Body of pancreas (tissue), 4 donors: ENCODE results near the gene MACROH2A1. TPM values are rescaled to one million over a fixed set of nuclear protein-coding genes. Genes with fewer than 3 reads are reported as not detected.

Source experiments
- ATAC-seq: fragments of 150-250 bp; one replicate; pipeline ENCODE4 v1.9.1; 2016
- DNase-seq, 4 donors: peaks; one replicate each; pipeline ENCODE4 v3.0.0-alpha.2; 2019
- H3K27ac ChIP-seq, 4 donors: fragments of 200-600 bp; sonication (generic); 1 replicate in 3 of 4; 2 replicates in 1 of 4; pipeline versions ENCODE4 v1.5.1 to v1.6.1; 2016 to 2019; ENCODE audit warnings: mild to moderate bottlenecking in 1 of 4, mixed read lengths in 1 of 4, moderate library complexity in 1 of 4
- H3K27me3 ChIP-seq, 2 donors: fragments of 200-600 bp; sonication (generic); one replicate each; pipeline ENCODE4 v1.6.0; 2016; ENCODE audit warnings: mild to moderate bottlenecking in 1 of 2
- H3K36me3 ChIP-seq, 2 donors: fragments of 200-600 bp; sonication (generic); replicated peaks in 1 of 2; 2 replicates each; pipeline ENCODE4 v1.5.1; 2016; ENCODE audit warnings: low read depth in 2 of 2; ENCODE audit not compliant: insufficient read depth in 1 of 2
- H3K4me1 ChIP-seq: fragments of 200-600 bp; sonication (generic); one replicate; pipeline ENCODE4 v1.6.0; 2016
- H3K4me3 ChIP-seq, 2 donors: fragments of 200-600 bp; sonication (generic); 1 replicate in 1 of 2; 2 replicates in 1 of 2; pipeline ENCODE4 v1.5.1; 2016 to 2019
- H3K9me3 ChIP-seq, 3 donors: fragments of 200-600 bp; sonication (generic); 1 replicate in 2 of 3; 2 replicates in 1 of 3; pipeline ENCODE4 v1.5.1; 2016
- POLR2A ChIP-seq, 3 donors: fragments of 450-650 bp; IDR thresholded peaks; one replicate each; pipeline ENCODE4 v1.6.1; 2016; ENCODE audit warnings: antibody characterized with exemption in 3 of 3, mild to moderate bottlenecking in 2 of 3
- WGBS, 2 donors: methylation state at CpG; one replicate each; pipeline ENCODE4 v1.1.5; 2017; 5-methylcytosine and 5-hydroxymethylcytosine counted together
- intact Hi-C: fragments of 100-400 bp; cut with DNase I; formaldehyde crosslinking; loops from one replicate; pipeline ENCODE4 v1.15.1; 2023
- total RNA-seq, 2 donors: library from RNA; depleted of rRNA; stranded (reverse); fragments of >200 nt; gene quantifications; one replicate each; pipeline ENCODE4 v1.1.0, GENCODE V29; 2016
- TF ChIP-seq, protein P1 (sequence below), 7 experiments: fragments of 450-650 bp in 4 of 7; fragments of 200-600 bp in 3 of 7; sonication (generic) in 3 of 7; IDR thresholded peaks; one replicate each; pipeline ENCODE4 v1.5.1; 2016 to 2019; ENCODE audit warnings: antibody characterized with exemption in 7 of 7

Gene MACROH2A1
- total RNA-seq, 2 donors from 2014 or later: 78.9 to 142 TPM

DNA sequence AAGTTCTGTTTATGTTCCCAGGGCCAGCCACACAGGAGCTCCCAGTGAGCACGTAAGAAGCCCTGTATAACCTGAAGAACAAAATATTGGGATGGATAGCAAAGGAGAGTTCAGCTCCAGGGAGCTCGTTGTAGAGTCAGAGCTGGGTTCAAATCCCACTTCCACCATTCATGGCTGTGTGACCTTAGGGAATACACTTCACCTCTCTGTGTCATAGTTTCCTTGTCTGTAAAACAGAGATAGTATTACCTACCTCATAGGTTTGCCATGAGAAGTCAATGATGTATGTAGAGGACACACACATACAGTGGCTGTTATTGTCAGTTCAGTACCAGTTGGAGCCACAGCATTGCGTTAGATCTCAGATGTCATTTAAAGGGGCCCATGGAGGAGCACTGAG, 67.4 kb downstream of the MACROH2A1 start:
- no peaks in the 10 kb centered on the region for H3K9me3 ChIP-seq
- WGBS, 2 donors: 90 to 91% methylated on average over 3 of the region's 3 CpGs
- intact Hi-C loops: no loop called here
- no peaks in the 10 kb centered on the region for H3K4me1 ChIP-seq
- no peak for ATAC-seq
- H3K36me3 ChIP-seq: peaks cover 0 to 6% of the 10 kb centered on the region in 2 donors
- H3K27me3 ChIP-seq: no peaks in the 10 kb centered on the region
- TF ChIP-seq POLR2A (IDR thresholded peaks at IDR 0.05): no peak
- TF ChIP-seq, protein P1, sequence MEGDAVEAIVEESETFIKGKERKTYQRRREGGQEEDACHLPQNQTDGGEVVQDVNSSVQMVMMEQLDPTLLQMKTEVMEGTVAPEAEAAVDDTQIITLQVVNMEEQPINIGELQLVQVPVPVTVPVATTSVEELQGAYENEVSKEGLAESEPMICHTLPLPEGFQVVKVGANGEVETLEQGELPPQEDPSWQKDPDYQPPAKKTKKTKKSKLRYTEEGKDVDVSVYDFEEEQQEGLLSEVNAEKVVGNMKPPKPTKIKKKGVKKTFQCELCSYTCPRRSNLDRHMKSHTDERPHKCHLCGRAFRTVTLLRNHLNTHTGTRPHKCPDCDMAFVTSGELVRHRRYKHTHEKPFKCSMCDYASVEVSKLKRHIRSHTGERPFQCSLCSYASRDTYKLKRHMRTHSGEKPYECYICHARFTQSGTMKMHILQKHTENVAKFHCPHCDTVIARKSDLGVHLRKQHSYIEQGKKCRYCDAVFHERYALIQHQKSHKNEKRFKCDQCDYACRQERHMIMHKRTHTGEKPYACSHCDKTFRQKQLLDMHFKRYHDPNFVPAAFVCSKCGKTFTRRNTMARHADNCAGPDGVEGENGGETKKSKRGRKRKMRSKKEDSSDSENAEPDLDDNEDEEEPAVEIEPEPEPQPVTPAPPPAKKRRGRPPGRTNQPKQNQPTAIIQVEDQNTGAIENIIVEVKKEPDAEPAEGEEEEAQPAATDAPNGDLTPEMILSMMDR (IDR thresholded peaks at IDR 0.05): no peak
- H3K27ac ChIP-seq: no peak overlapping the region
- DNase-seq: no peak
- H3K4me3 ChIP-seq: no peak overlapping the region

DNA sequence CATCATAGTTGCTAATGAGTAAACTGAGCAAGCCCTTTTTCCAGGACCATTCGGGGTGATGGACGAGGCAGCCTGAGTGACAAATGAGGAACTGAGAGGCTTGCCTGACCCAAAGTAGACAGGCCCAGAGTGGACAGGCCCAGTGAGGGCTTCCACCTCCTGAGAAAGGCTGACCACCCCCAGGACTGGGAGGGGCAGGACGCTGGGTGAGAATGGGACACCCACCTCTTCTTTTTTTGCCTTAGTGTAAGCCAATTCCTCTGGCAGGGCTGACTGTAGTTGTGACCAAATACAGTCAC, 68.3 kb downstream of the MACROH2A1 start:
- H3K27me3 ChIP-seq: no peaks in the 10 kb centered on the region
- intact Hi-C loops: no loop called here
- no peaks in the 10 kb centered on the region for H3K9me3 ChIP-seq
- no peak for TF ChIP-seq POLR2A (IDR thresholded peaks at IDR 0.05)
- no peak for ATAC-seq
- no peaks in the 10 kb centered on the region for H3K4me1 ChIP-seq
- 82 to 86% methylated on average over 3 of the region's 3 CpGs for WGBS, 2 donors
- DNase-seq: no peak
- peaks cover 0 to 5% of the 10 kb centered on the region in 2 donors for H3K36me3 ChIP-seq
- no peak overlapping the region for H3K27ac ChIP-seq
- H3K4me3 ChIP-seq: no peak overlapping the region

DNA sequence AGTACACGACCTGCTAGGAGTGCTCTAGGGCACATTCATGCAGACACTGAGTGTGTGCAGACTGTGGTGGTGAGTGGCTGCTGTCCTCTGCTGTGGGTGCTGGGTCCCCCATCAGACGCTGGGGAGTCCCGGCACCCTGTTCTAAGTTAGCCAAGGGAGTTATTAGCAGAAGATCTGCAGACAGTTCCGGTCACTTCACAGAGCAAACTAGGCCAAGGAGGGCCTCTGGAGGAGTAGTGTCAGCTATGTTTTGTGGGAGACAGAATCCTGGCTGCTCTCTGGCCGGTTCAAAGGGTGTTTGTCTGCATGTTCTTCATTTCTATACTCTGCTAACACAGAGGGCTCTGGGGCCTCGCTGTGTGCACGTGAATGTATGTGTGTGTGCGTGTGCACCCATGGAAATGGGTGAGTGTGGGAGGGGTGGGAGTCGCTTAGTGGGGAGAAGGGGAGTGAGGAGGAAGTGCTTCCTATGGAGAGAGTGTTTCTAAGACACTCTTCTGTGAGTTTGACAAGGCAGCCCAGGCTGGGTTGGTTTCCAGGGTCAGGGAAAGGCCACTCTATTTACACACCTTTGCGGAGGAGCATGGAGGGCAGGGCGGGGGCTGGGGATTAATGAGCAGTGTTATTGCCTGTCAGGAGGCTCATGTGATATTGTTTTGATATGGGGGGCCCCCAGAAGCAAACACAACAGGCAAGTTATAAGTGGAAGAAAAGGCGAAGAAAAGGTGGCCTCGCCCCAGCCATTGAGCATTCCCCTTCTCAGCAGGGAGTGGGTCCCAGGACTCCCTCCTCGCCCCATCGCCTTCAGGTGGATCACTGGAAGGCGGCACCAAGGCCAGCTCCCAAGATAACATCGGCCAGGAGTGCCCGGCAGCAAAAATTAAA, 68.9 kb downstream of the MACROH2A1 start:
- H3K4me3 ChIP-seq: no peak overlapping the region
- WGBS, 2 donors: 86 to 89% methylated on average over 17 to 18 of the region's 18 CpGs
- no peaks in the 10 kb centered on the region for H3K9me3 ChIP-seq
- TF ChIP-seq, protein P1 (IDR thresholded peaks at IDR 0.05): no peak
- TF ChIP-seq POLR2A (IDR thresholded peaks at IDR 0.05): no peak
- intact Hi-C loops: no loop called here
- peaks cover 0 to 3% of the 10 kb centered on the region in 2 donors for H3K36me3 ChIP-seq
- no peak overlapping the region for H3K27ac ChIP-seq
- no peak for DNase-seq
- no peak for ATAC-seq
- H3K4me1 ChIP-seq: no peaks in the 10 kb centered on the region
- no peaks in the 10 kb centered on the region for H3K27me3 ChIP-seq

DNA sequence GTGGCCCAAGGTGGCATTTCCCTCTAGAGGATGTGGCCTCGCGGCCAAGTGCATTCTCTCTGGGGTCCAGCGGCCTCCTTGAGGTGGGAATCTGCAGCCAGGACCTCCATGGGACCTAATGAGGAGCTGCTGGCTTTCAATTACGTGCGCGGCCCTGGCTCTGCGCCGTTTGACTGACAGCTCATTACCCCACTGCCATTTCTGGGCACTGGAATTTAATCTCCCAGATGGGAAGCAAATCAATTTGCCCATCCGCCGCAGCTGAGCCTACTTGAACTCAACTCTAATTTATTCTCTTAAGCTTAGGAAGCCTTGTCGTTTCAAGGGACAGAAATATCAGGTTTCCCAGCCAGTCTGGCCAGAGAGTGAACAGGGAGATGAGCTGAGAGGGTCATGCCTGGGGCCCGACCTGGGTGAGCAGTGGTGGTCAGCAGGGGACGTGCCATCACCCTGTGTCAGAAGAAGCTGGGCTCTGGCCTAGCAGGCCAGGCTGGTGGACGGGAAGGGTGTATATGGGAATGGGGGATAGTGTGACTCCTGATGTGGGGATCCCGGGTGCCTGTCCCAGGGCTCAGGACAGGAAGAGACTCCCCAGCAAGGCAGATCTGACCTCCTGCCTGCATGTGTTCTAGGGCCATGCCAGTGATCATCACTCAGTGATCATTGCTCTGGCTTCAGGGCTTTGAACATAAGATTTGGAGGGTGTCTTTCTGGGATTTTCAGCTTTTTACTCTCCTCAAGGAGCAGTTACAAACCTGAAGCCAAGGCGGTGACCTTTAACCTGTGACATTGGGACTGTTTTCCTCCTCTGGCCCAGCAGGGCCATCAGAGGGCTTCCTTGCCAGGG, 69.7 kb downstream of the MACROH2A1 start:
- Histone ChIP-seq H3K4me3 (no peak overlapping the region), H3K9me3 (no peaks in the 10 kb centered on the region), H3K36me3 (no peaks in the 10 kb centered on the region), H3K4me1 (no peaks in the 10 kb centered on the region), H3K27me3 (no peaks in the 10 kb centered on the region), H3K27ac (no peak overlapping the region)
- TF ChIP-seq POLR2A (IDR thresholded peaks at IDR 0.05): no peak
- TF ChIP-seq, protein P1 (IDR thresholded peaks at IDR 0.05): no peak
- WGBS, 2 donors: 85 to 92% methylated on average over 15 to 16 of the region's 16 CpGs
- ATAC-seq (no peak), DNase-seq (no peak)
- intact Hi-C loops: no loop called here

DNA sequence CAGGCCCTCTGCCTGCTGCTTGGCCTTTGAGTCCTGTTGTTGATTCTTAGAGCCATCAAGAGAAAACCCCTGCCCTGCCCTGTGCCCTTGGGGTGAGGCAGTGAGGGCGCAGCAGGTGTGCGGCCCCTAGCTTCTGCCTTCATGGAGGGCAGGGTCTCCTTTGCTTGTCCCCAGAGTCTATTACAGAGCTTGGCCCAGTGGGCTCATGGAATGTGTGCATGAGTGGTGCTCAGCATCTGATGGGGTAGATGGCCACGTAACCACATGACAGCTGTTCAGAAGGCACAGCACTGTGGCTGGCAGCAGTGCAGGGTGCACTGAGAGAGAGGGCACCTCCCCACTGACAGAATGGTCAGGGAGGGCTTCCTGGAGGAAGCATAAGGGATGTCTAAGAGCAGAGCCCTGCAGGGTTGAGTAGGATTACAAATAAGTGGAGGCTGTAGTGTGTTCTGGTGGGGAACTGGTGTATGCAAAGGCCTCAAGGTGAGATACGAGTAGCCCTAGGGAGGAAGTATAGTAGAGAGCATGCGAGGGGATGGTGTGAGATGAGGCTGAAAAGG, 70.8 kb downstream of the MACROH2A1 start:
- intact Hi-C loops: no loop called here
- H3K4me3 ChIP-seq: no peak overlapping the region
- no peak overlapping the region for H3K27ac ChIP-seq

More for the DNA sequence above, 70.8 kb downstream of the MACROH2A1 start:
- Histone ChIP-seq H3K4me1 (no peaks in the 10 kb centered on the region), H3K9me3 (no peaks in the 10 kb centered on the region), H3K27me3 (no peaks in the 10 kb centered on the region), H3K36me3 (no peaks in the 10 kb centered on the region)
- ATAC-seq (no peak), DNase-seq (no peak)
- 75 to 93% methylated on average over 5 of the region's 5 CpGs for WGBS, 2 donors
- TF ChIP-seq, protein P1 (IDR thresholded peaks at IDR 0.05): no peak
- no peak for TF ChIP-seq POLR2A (IDR thresholded peaks at IDR 0.05)
